PC-9 (cell line): Measurements from ENCODE around the gene E2F3. TPM values are rescaled to one million over a fixed set of nuclear protein-coding genes. Genes with fewer than 3 reads are reported as not detected.

ENCODE experiments used
- BruUV-seq: library from RNA; stranded (reverse); fragments of 400-500 nt; replicated peaks from 2 replicates; lab custom pipeline; 2021; lab: Mats Ljungman, UMichigan
- CTCF ChIA-PET: fragments of 300-600 bp; sonication (Branson Sonifier 250); formaldehyde crosslinking; loops from one replicate; lab custom pipeline; 2022; ENCODE audit warnings: antibody characterized with exemption; lab: Charles Lee
- POLR2A ChIA-PET: fragments of 300-600 bp; sonication (Branson Sonifier 250); formaldehyde crosslinking; loops from one replicate; lab custom pipeline; 2022; ENCODE audit warnings: antibody characterized with exemption; ENCODE audit not compliant: unreplicated experiment; lab: Charles Lee
- DNase-seq, 2 experiments: peaks; one replicate each; pipeline versions ENCODE4 v3.0.0 to v3.0.0-alpha.2; 2015 to 2022; ENCODE audit warnings: mixed read lengths in 1 of 2
- H2AFZ ChIP-seq: fragments of 200-600 bp; sonication (generic); 2 replicates; pipeline ENCODE4 v1.8.1; 2017; ENCODE audit warnings: antibody characterized with exemption
- H3F3A ChIP-seq: fragments of 200-600 bp; sonication (generic); 2 replicates; pipeline ENCODE4 v1.8.1; 2017; ENCODE audit warnings: antibody characterized with exemption, mild to moderate bottlenecking, low read depth; ENCODE audit not compliant: insufficient read depth
- H3K27ac ChIP-seq: fragments of 200-600 bp; sonication (generic); 2 replicates; pipeline ENCODE4 v1.6.1; 2016; ENCODE audit warnings: mixed run types
- H3K27me3 ChIP-seq: fragments of 200-600 bp; sonication (generic); 2 replicates; pipeline ENCODE4 v1.6.1; 2016; ENCODE audit warnings: low read depth, mixed run types; ENCODE audit not compliant: insufficient read depth
- H3K36me3 ChIP-seq: fragments of 200-600 bp; sonication (generic); 2 replicates; pipeline ENCODE4 v1.6.1; 2016; ENCODE audit warnings: low read depth, mixed run types
- H3K4me1 ChIP-seq: fragments of 200-600 bp; sonication (generic); replicated peaks from 2 replicates; pipeline ENCODE4 v1.6.1; 2016; ENCODE audit warnings: mixed run types; ENCODE audit not compliant: insufficient read depth
- H3K4me2 ChIP-seq: fragments of 200-600 bp; sonication (generic); 2 replicates; pipeline ENCODE4 v1.6.1; 2017; ENCODE audit warnings: mixed run types
- H3K4me3 ChIP-seq: fragments of 200-600 bp; sonication (generic); 2 replicates; pipeline ENCODE4 v1.6.1; 2016; ENCODE audit warnings: mixed run types
- H3K79me2 ChIP-seq: fragments of 200-600 bp; sonication (generic); 2 replicates; pipeline ENCODE4 v1.6.1; 2017; ENCODE audit warnings: low read depth, mixed run types
- H3K9me2 ChIP-seq: fragments of 200-600 bp; sonication (generic); 2 replicates; pipeline ENCODE4 v1.8.1; 2017; ENCODE audit warnings: mild to moderate bottlenecking; ENCODE audit not compliant: insufficient read depth
- H3K9me3 ChIP-seq: fragments of 200-600 bp; sonication (generic); 2 replicates; pipeline ENCODE4 v1.8.1; 2016; ENCODE audit warnings: low read depth; ENCODE audit not compliant: insufficient read depth
- H4K20me1 ChIP-seq: fragments of 200-600 bp; sonication (generic); 2 replicates; pipeline ENCODE4 v1.8.1; 2017; ENCODE audit not compliant: insufficient read depth
- CTCF ChIP-seq: fragments of 200-600 bp; sonication (generic); conservative IDR thresholded peaks from 2 replicates; pipeline ENCODE4 v1.6.1; 2017; ENCODE audit warnings: mixed run types, antibody characterized with exemption, mild to moderate bottlenecking, moderate library complexity
- EZH2 ChIP-seq: fragments of 200-600 bp; sonication (generic); IDR thresholded peaks from 2 replicates; pipeline ENCODE4 v1.8.0; 2017; ENCODE audit warnings: antibody characterized with exemption, low read depth
- intact Hi-C: fragments of 100-400 bp; cut with micrococcal nuclease; formaldehyde crosslinking; loops from one replicate; pipeline ENCODE4 v1.10.0; 2022; ENCODE audit not compliant: unreplicated experiment
- total RNA-seq: library from RNA; stranded (reverse); gene quantifications from 2 replicates; pipeline ENCODE4 v1.2.3, GENCODE V29; 2021

The E2F3 gene
- total RNA-seq, 1 experiment from 2014 or later, result 20.0 TPM

- intact Hi-C loops, result no loop called here
- Histone ChIP-seq H3K9me2 (no peaks in the 10 kb centered on the region), H3K4me1 (peaks cover 16% of the 10 kb centered on the region), H4K20me1 (no peaks in the 10 kb centered on the region), H3K4me3 (no peak overlapping the region), H3F3A (peaks cover 21% of the 10 kb centered on the region; the same call in 1 of the 2 replicates), H3K27me3 (no peaks in the 10 kb centered on the region), H2AFZ (no peak overlapping the region), H3K79me2 (peaks cover 15% of the 10 kb centered on the region), H3K27ac (peak overlapping the region; percentile 65), H3K9me3 (no peaks in the 10 kb centered on the region; the same call in 1 of the 2 replicates), H3K36me3 (peaks cover 21% of the 10 kb centered on the region; the same call in 1 of the 2 replicates), H3K4me2 (peak overlapping the region; percentile 38)
- peak in 1 of 2 experiments; percentile 90 for DNase-seq
- BruUV-seq, result no TSS peak
- ChIA-PET POLR2A (no interaction called here), CTCF (no interaction called here)
- no peak for TF ChIP-seq EZH2
- TF ChIP-seq CTCF, result no peak
Measured at GRCh38 chr6:20542927-20543602, 141.4 kb downstream of the E2F3 start.

Other genes with a start within 250 kb of the E2F3 start
- 19.7 and 22.0 TPM in 2 replicates for gene MBOAT1, start 189.4 kb upstream of the E2F3 start, total RNA-seq
- gene CDKAL1, start 132.6 kb downstream of the E2F3 start, total RNA-seq, result 11.5 and 16.1 TPM in 2 replicates